GM06990 (cell line): ENCODE data around the gene PDZD2.

Experiments
- DNase-seq: peaks from one replicate; pipeline ENCODE4 v3.0.0-alpha.2; 2011; ENCODE audit not compliant: insufficient read length; ENCODE audit errors: extremely low read depth
- H3K27me3 ChIP-seq: replicated peaks from 2 replicates; pipeline ENCODE4 v1.6.0; 2011; ENCODE audit warnings: low read length; ENCODE audit not compliant: control insufficient read depth, insufficient read depth
- H3K36me3 ChIP-seq: 2 replicates; pipeline ENCODE4 v1.5.1; 2011; ENCODE audit warnings: low read length; ENCODE audit not compliant: control insufficient read depth, insufficient read depth
- H3K4me3 ChIP-seq: replicated peaks from 2 replicates; pipeline ENCODE4 v1.5.1; 2011; ENCODE audit warnings: low read depth, mild to moderate bottlenecking, control low read depth, low read length
- TF ChIP-seq, protein P1 (sequence below): IDR thresholded peaks from 2 replicates; pipeline ENCODE4 v1.5.1; 2011; ENCODE audit warnings: low read length, control low read depth, mild to moderate bottlenecking, inconsistent platforms; ENCODE audit not compliant: insufficient read depth, poor library complexity, severe bottlenecking

PDZD2 gene

DNA sequence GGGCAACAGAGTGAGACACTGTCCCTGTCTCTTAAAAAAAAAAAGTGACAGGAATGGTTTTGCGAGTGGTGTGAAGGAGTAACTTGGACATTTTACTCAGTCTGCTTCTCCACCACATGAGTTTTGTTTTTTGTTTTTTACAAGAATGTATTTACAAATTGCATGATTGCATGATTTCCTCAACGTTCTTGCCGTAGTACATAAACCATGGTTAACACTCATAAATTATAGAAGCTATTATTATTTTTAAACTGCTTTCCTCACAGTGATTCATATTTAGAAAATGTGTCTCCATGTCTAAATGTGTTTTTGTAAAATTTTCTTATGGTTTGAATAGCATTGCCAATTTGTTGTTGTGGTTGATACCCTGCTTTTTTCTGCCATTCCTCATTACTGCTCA, 315.2 kb downstream of the PDZD2 start:
- no peak overlapping the region for H3K4me3 ChIP-seq
- H3K36me3 ChIP-seq: no peaks in the 10 kb centered on the region
- no peaks in the 10 kb centered on the region for H3K27me3 ChIP-seq
- no peak for DNase-seq
- TF ChIP-seq, protein P1, sequence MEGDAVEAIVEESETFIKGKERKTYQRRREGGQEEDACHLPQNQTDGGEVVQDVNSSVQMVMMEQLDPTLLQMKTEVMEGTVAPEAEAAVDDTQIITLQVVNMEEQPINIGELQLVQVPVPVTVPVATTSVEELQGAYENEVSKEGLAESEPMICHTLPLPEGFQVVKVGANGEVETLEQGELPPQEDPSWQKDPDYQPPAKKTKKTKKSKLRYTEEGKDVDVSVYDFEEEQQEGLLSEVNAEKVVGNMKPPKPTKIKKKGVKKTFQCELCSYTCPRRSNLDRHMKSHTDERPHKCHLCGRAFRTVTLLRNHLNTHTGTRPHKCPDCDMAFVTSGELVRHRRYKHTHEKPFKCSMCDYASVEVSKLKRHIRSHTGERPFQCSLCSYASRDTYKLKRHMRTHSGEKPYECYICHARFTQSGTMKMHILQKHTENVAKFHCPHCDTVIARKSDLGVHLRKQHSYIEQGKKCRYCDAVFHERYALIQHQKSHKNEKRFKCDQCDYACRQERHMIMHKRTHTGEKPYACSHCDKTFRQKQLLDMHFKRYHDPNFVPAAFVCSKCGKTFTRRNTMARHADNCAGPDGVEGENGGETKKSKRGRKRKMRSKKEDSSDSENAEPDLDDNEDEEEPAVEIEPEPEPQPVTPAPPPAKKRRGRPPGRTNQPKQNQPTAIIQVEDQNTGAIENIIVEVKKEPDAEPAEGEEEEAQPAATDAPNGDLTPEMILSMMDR: no peak

- H3K36me3 ChIP-seq: no peaks in the 10 kb centered on the region
- DNase-seq: no peak
- H3K4me3 ChIP-seq: no peak overlapping the region
- TF ChIP-seq, protein P1: no peak
- peaks cover 1% of the 10 kb centered on the region; the same call in 1 of the 2 replicates for H3K27me3 ChIP-seq
These were observed 318.2 kb downstream of the PDZD2 start for GRCh38 chr5:31957151-31957550.

DNA sequence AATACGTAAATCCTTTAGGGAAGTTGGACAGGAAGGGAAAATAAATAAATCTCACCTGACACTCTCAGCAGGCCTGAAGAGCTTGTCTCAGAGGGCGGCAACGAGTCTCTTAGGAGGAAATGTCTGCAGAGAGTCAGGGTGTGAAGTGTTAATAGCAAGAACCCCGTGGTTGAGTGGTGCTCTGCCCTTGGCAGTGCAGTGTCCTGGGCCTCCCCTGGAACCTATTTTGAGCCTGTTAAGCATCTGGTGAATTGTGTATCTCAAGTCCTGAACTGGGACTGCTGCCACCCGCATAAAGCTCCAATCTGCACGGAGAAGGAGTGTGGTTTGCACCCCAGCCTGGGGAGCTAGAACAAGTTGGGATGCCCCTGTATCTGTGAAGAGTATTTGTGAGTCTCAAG, 323.4 kb downstream of the PDZD2 start:
- peaks cover 1% of the 10 kb centered on the region; the same call in 1 of the 2 replicates for H3K27me3 ChIP-seq
- no peaks in the 10 kb centered on the region for H3K36me3 ChIP-seq
- H3K4me3 ChIP-seq: no peak overlapping the region
- TF ChIP-seq, protein P1: no peak
- DNase-seq: no peak

GRCh38 chr5:31962871-31963307, 324.0 kb downstream of the PDZD2 start:
- H3K27me3 ChIP-seq: peaks cover 1% of the 10 kb centered on the region; the same call in 1 of the 2 replicates
- H3K4me3 ChIP-seq: no peak overlapping the region
- DNase-seq: no peak
- TF ChIP-seq, protein P1: no peak
- H3K36me3 ChIP-seq: no peaks in the 10 kb centered on the region

- TF ChIP-seq, protein P1: no peak
- Histone ChIP-seq H3K36me3 (no peaks in the 10 kb centered on the region), H3K4me3 (no peak overlapping the region), H3K27me3 (peaks cover 1% of the 10 kb centered on the region; the same call in 1 of the 2 replicates)
- DNase-seq: no peak
These were observed 324.6 kb downstream of the PDZD2 start for GRCh38 chr5:31963358-31964006.
